ACC112 (cell line): Measurements from ENCODE around the gene RMND5B.

Experiments used
- H2AFZ ChIP-seq: fragments of 200-600 bp; sonication (generic); one replicate; pipeline ENCODE4 v1.6.0; 2017; ENCODE audit warnings: antibody characterized with exemption, low read length; ENCODE audit not compliant: unreplicated experiment
- H3K27ac ChIP-seq: fragments of 200-600 bp; sonication (generic); 2 replicates; pipeline ENCODE4 v1.5.1; 2014; ENCODE audit warnings: low read depth, mild to moderate bottlenecking, antibody characterized with exemption, low read length, moderate library complexity
- H3K27me3 ChIP-seq: fragments of 200-600 bp; sonication (generic); 2 replicates; pipeline ENCODE4 v1.6.1; 2014; ENCODE audit warnings: mild to moderate bottlenecking, antibody characterized with exemption, low read length, moderate library complexity, mixed read lengths; ENCODE audit not compliant: insufficient read depth
- H3K36me3 ChIP-seq: fragments of 200-600 bp; sonication (generic); 2 replicates; pipeline ENCODE4 v1.6.1; 2016; ENCODE audit warnings: mild to moderate bottlenecking, antibody characterized with exemption, low read length, moderate library complexity, mixed read lengths; ENCODE audit not compliant: insufficient read depth
- H3K4me1 ChIP-seq: fragments of 200-600 bp; sonication (generic); one replicate; pipeline ENCODE4 v1.6.1; 2016; ENCODE audit warnings: low read length, mixed read lengths; ENCODE audit not compliant: insufficient read depth, unreplicated experiment, control insufficient read depth
- H3K4me3 ChIP-seq: fragments of 200-600 bp; sonication (generic); 2 replicates; pipeline ENCODE4 v1.5.1; 2014; ENCODE audit warnings: mild to moderate bottlenecking, low read depth, low read length
- H3K79me2 ChIP-seq: fragments of 200-600 bp; sonication (generic); one replicate; pipeline ENCODE4 v1.6.0; 2016; ENCODE audit warnings: low read length; ENCODE audit not compliant: control insufficient read depth, unreplicated experiment, insufficient read depth

Gene RMND5B

DNA sequence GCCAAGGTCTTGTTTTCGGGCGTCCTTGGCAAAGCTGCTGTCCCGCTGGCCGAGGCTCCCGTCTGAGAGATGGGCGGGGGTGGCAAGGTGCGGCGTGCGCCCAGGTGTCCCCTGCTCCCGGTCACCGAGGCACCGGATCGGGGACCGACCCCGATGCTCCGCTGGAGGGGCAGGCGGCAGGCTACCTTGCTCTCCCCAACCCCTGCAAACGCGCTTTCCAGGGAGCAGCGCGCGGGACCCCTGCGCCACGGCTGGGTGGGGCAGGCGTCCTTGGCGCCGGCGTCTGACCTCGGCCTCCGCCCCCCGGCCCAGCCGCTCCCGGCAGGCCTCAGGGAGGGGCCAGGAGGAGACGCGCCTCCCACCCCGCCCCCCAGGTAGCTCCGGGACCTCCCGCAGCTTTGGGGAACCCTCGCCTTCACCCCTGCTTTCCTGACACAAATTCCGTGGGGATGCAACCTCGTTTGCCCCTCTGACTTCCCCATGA is 16.9 kb upstream of the RMND5B start:
- Histone ChIP-seq H3K79me2 (no peaks in the 10 kb centered on the region), H3K36me3 (no peaks in the 10 kb centered on the region), H2AFZ (no peak overlapping the region), H3K4me3 (peak overlapping the region; percentile 67), H3K27ac (no peak overlapping the region), H3K27me3 (peaks cover 57% of the 10 kb centered on the region), H3K4me1 (peaks cover 11% of the 10 kb centered on the region)

DNA sequence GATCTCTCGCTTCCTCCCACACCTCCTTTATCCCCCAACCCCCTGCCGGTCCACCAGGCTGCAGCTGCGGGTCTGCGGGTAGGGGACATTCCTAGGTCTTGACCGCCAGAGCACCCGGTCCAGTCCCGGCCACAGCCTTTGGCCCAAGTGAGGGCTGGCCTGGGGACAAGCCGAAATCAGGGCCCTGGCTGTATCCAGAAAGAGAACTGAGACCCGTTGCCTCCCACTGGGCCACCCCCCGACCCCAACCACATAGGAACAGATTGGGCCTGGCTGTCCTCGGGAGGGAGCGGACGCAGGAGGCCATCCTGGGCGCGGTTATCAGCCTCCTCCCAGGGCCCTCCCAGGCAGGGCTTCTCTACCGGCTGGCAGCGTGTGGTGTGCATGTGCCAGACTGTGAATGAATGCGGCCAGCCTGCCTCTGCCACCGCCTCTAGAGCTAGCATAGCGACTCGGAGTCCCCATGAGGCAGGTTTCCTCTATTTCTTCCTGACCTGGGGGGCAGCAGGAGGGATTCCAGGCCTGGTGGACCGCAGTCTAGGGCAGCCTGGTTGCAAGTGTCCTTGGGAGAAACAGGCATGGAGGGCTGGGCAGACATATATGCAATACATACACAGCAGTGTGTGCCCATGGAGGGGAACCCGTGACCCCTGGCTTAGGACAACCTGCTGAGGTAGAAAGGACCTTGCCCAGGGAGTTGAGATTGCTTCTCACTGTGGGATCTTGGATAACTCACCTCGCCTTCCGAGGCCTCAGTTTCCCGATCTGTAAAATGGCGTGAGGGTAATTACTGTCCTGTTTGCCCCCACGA is 16.3 kb upstream of the RMND5B start:
- Histone ChIP-seq H3K27ac (no peak overlapping the region), H3K4me1 (peaks cover 11% of the 10 kb centered on the region), H3K79me2 (no peaks in the 10 kb centered on the region), H3K27me3 (peaks cover 57% of the 10 kb centered on the region), H3K36me3 (no peaks in the 10 kb centered on the region), H3K4me3 (peak overlapping the region; percentile 67), H2AFZ (no peak overlapping the region)

DNA sequence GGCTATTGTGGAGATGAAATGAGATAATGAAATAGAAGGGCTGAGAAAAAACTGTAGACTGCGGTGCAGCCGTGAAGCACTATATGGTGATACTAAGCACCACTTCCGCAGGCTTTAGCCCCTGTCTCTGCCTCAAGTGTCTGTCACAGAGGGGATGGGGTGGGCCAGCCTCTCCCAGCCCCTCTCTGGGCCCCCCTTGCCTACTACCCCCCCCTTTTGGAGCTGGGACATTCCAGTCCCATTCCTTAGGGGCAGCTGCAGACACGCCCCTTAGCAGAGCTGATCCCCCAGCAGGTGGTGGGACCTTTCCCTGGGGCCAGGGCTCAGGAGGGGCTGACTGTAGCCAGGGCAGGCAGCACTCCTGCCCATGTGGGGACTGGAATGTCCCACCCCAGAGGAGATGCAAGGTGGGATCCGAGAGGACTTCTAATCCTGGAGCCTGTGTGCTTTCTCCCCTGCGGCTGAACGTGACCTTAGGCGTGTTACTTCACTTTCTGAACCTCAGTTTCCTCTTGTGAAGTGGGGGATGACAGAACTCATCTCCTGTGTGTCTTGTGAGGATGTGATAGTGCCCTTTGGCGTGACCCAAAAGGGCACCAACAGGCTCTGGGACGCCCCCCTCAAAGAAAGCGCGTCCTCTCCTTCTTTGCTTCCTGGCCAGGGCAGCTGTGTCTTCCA is 15.5 kb upstream of the RMND5B start:
- Histone ChIP-seq H3K4me3 (no peak overlapping the region), H3K27me3 (peaks cover 57% of the 10 kb centered on the region), H3K4me1 (peaks cover 11% of the 10 kb centered on the region), H2AFZ (no peak overlapping the region), H3K27ac (no peak overlapping the region), H3K79me2 (no peaks in the 10 kb centered on the region), H3K36me3 (no peaks in the 10 kb centered on the region)

DNA sequence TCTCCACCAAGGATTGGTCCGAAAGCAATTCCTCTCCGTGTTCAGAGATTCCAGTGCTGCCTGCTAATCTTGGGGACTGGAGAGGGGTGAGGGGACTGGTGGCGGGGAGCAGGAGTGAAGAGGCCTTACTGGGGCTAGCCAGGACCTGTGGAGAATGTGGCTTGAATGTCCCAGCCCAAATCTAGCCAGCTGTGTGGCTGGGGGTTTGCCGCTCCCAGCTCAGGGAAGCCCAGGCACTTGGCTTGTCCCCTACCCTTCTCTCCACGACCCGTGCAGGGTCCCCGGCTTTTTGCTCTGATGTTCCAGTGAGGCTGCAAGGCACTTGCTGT is 15.0 kb upstream of the RMND5B start:
- Histone ChIP-seq H3K27ac (no peak overlapping the region), H3K4me1 (peaks cover 11% of the 10 kb centered on the region), H3K27me3 (peaks cover 57% of the 10 kb centered on the region), H3K79me2 (no peaks in the 10 kb centered on the region), H3K36me3 (no peaks in the 10 kb centered on the region), H2AFZ (no peak overlapping the region), H3K4me3 (no peak overlapping the region)

DNA sequence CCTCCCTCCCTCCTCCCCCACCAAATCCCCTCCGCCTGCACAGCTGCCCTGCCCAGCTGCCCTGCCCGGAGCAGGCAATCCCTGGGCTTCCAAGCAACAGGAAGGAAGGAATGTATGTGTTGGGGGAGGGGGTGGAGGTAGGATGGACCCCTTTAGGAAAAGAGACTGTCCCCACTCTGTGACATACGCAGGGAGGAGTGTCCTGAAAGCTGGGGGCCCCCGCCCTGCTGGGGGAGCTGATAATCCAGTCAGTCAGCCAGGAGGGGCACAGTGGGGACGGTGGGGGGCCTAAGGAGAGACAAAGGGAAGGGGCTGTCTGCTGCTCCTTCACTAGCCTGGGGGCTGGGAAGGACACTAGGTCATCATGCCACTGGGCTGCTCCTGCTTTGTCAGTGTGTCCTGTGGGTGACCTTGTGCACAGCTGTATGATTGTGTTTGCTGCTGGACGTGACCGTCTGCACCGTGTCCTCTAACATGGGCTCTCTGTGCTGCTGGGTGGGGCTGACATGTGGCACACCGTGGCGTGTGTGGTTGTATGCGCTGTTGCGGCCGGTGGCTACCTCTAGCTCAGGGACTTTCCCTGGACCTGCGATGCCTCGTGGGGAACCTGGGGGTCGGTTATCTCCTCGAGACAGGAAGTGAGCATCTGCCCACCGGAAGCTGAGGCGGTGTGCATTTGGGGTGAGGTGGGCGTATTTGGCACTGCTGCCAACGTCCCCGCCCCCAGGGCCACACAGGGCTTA is 14.5 kb upstream of the RMND5B start:
- H3K36me3 ChIP-seq = no peaks in the 10 kb centered on the region
- H3K27ac ChIP-seq = no peak overlapping the region
- peaks cover 58% of the 10 kb centered on the region for H3K27me3 ChIP-seq
- peaks cover 11% of the 10 kb centered on the region for H3K4me1 ChIP-seq
- H3K4me3 ChIP-seq = no peak overlapping the region
- H3K79me2 ChIP-seq = no peaks in the 10 kb centered on the region
- H2AFZ ChIP-seq = no peak overlapping the region

DNA sequence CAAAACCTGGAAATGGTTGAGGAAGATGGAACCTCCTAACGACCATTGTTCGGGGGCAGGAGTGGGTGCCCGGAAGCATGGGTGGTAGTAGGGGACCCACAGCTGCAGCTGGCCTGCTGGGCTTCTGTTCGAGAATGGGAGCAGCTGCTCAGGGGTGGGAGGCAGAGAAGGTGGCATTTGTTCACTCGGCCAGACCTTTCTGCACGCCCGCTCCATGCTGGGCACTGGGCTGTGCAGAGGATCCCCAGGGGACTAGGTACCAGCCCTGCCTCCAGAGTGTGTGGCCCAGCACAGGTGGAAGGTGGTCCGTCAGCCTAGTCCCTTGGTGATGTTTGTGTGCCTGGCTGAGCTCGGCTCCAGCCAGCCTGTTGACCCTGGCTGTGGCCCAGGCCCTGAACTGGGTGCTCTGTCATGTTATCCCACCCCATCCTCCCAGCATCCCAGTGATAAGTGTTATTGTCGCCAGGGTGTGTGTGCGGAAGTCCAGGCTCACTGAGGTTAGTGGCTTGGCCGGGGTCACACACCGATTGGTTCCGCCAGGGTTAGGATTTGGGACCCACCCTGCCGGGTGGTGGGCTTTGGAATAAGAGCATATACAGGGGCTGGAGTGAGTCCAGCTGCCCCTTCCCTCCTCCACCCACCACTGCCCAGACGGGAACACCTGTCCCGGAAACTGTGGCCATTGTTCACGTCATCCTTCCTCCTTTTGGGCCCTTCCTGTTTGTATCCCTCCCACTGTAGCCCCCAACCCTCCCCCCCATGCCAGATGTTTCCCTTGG is 12.7 kb upstream of the RMND5B start:
- Histone ChIP-seq H3K36me3 (no peaks in the 10 kb centered on the region), H2AFZ (no peak overlapping the region), H3K27me3 (peaks cover 67% of the 10 kb centered on the region), H3K27ac (no peak overlapping the region), H3K79me2 (no peaks in the 10 kb centered on the region), H3K4me3 (no peak overlapping the region), H3K4me1 (peaks cover 11% of the 10 kb centered on the region)

DNA sequence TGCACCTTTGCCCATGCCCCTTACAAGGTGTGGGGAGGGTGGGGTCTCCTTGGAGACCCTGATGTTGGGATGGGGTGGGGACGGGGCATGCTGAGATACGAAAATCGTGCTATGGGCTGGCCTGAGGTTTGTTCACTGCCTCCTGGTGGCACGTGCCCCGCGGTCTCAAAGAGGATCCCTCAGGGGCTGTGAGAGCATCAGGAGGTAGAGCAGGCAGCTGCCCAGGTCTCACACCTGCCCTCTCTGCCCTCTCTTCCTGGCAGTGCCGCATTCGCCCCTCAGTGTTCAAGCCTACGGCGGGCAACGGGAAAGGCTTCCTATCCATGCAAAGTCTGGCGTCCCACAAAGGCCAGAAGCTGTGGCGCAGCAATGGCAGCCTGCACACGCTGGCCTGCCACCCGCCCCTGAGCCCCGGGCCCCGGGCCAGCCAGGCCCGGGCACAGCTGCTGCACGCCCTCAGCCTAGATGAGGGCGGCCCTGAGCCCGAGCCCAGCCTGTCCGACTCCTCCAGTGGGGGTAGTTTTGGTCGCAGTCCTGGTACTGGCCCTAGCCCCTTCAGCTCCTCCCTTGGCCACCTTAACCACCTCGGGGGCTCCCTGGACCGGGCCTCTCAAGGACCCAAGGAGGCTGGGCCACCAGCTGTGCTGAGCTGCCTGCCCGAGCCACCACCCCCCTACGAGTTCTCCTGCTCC is 10.8 kb upstream of the RMND5B start:
- no peak overlapping the region for H3K27ac ChIP-seq
- no peaks in the 10 kb centered on the region for H3K36me3 ChIP-seq
- no peaks in the 10 kb centered on the region for H3K79me2 ChIP-seq
- peaks cover 50% of the 10 kb centered on the region for H3K27me3 ChIP-seq
- no peak overlapping the region for H2AFZ ChIP-seq
- H3K4me1 ChIP-seq = peaks cover 4% of the 10 kb centered on the region
- no peak overlapping the region for H3K4me3 ChIP-seq

DNA sequence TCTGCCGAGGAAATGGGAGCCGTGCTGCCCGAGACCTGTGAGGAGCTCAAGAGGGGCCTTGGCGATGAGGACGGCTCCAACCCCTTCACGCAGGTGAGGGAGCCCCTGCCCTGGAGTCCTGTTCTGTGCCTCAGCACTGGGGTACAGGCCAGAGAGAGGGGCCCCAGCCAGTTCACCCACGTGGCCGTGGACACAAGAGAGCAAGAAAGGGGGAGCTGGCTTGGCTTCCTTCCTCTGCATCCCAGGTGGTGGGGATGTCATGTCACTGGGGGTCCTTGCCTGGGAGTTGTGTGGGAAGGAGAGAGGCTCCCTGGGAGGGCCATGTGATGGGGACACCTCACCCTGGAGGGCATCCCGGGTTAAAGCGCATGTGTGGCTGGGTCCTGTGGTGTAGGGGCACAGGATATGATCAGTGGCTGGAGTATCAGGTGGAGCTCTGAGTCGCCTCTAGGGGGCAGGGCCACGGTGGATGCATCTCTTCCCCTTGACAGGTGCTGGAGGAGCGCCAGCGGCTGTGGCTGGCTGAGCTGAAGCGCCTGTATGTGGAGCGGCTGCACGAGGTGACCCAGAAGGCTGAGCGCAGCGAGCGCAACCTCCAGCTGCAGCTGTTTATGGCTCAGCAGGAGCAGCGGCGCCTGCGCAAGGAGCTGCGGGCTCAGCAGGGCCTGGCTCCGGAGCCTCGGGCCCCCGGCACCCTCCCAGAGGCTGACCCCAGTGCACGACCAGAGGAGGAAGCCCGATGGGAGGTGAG is 10.0 kb upstream of the RMND5B start:
- Histone ChIP-seq H3K27ac (no peak overlapping the region), H2AFZ (no peak overlapping the region), H3K79me2 (no peaks in the 10 kb centered on the region), H3K36me3 (no peaks in the 10 kb centered on the region), H3K4me1 (no peaks in the 10 kb centered on the region), H3K27me3 (peaks cover 43% of the 10 kb centered on the region), H3K4me3 (no peak overlapping the region)

DNA sequence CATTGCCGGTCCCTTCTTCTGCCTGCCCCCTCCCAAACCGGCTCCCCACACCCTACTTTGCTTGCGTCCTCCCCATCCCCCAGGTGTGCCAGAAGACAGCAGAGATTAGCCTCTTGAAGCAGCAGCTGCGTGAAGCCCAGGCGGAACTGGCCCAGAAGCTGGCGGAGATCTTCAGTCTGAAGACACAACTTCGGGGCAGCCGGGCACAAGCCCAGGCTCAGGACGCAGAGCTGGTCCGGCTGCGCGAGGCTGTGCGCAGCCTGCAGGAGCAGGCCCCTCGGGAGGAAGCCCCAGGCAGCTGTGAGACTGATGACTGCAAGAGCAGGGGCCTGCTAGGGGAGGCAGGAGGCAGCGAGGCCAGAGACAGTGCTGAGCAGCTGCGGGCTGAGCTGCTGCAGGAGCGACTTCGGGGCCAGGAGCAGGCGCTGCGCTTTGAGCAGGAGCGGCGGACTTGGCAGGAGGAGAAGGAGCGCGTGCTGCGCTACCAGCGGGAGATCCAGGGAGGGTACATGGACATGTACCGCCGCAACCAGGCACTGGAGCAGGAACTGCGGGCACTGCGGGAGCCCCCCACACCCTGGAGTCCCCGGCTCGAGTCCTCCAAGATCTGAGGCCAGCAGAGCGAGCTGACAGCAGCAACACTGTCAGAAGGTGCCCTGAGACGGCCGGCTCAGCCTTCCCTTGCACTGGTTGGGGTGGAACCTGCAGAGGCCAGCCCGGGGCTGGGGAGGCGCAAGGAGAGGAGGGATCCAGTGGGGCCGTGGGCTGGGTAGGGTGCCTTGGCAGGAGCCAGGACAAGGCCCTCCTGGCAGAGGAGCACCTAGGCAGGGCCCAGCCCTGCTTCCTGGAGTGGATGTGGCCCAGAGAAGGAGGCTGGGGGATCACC is 9.2 kb upstream of the RMND5B start:
- Histone ChIP-seq H3K4me3 (no peak overlapping the region), H3K27ac (no peak overlapping the region), H3K36me3 (no peaks in the 10 kb centered on the region), H3K4me1 (no peaks in the 10 kb centered on the region), H3K79me2 (no peaks in the 10 kb centered on the region), H2AFZ (no peak overlapping the region), H3K27me3 (peaks cover 35% of the 10 kb centered on the region)
